Aorta (tissue), 5 donors: ENCODE results near the gene SHMT1. TPM values are rescaled to one million over a fixed set of nuclear protein-coding genes. Genes with fewer than 3 reads are reported as not detected.
A peak's percentile ranks its signal among the peaks of the same experiment; 100 is the strongest.
"Not testable (repeated sequence)": the region's sequence is repeated elsewhere in the genome, so short reads cannot be mapped to it uniquely, and the experiment has no call there.

Source experiments
- ATAC-seq: fragments of 200-7000 bp; cut with Tn5 transposase; one replicate; pipeline ENCODE4 v1.9.1; 2022; ENCODE audit warnings: moderate library complexity; ENCODE audit not compliant: low FRiP score
- DNase-seq, 2 donors: peaks; one replicate each; pipeline ENCODE4 v3.0.0-alpha.2; 2020
- H3K27ac ChIP-seq, 2 donors: one replicate each; pipeline ENCODE4 v1.5.1; 2013; ENCODE audit warnings: low read length in 2 of 2, mild to moderate bottlenecking in 2 of 2, moderate library complexity in 2 of 2, control low read depth in 1 of 2, inconsistent platforms in 1 of 2, low read depth in 1 of 2
- H3K27me3 ChIP-seq, 2 donors: one replicate each; pipeline ENCODE4 v1.6.1; 2013; ENCODE audit warnings: control low read depth in 1 of 2, low read length in 1 of 2, mild to moderate bottlenecking in 1 of 2, moderate library complexity in 1 of 2; ENCODE audit not compliant: insufficient read depth in 2 of 2, control insufficient read depth in 1 of 2
- H3K36me3 ChIP-seq, 2 donors: one replicate each; pipeline ENCODE4 v1.6.1; 2013; ENCODE audit warnings: control low read depth in 1 of 2, low read length in 1 of 2, mild to moderate bottlenecking in 1 of 2; ENCODE audit not compliant: insufficient read depth in 2 of 2, control insufficient read depth in 1 of 2
- H3K4me1 ChIP-seq, 2 donors: one replicate each; pipeline ENCODE4 v1.6.1; 2013; ENCODE audit warnings: low read length in 2 of 2, control low read depth in 1 of 2, mild to moderate bottlenecking in 1 of 2, moderate library complexity in 1 of 2; ENCODE audit not compliant: insufficient read depth in 2 of 2, control insufficient read depth in 1 of 2
- H3K4me3 ChIP-seq, 2 donors: one replicate each; pipeline ENCODE4 v1.5.1; 2013; ENCODE audit warnings: low read length in 2 of 2, control low read depth in 1 of 2, mild to moderate bottlenecking in 1 of 2
- H3K9me3 ChIP-seq: one replicate; pipeline ENCODE4 v1.6.1; 2013; ENCODE audit warnings: mild to moderate bottlenecking, low read length; ENCODE audit not compliant: control insufficient read depth
- WGBS, 2 donors: extraction: QIAGEN DNeasy Blood & Tissue Kit; methylation state at CpG; one replicate each; pipeline ENCODE4 v1.1.7; 2013; 5-methylcytosine and 5-hydroxymethylcytosine counted together
- intact Hi-C, 2 donors: fragments of 100-400 bp; cut with DNase I; formaldehyde crosslinking; loops; one replicate each; pipeline versions ENCODE4 v1.14.2 to v1.15.0; 2022
- polyA plus RNA-seq, 2 donors: library from polyadenylated mRNA; stranded (reverse); fragments of 200-250 nt; gene quantifications; one replicate each; pipeline ENCODE4 v1.2.3, GENCODE V29; 2013
- total RNA-seq, 2 donors: library from RNA; stranded (reverse); fragmentation: NEBNext Ultra II Directional; extraction: Animal tissue kit (Norgen Biotek cat#: 25700); gene quantifications; one replicate each; pipeline ENCODE4 v1.2.1, GENCODE V29; 2021
- donor health status: healthy with polysubstance abuse.
- donor health status: Bipolar disorder and iron deficiency.
- donor health status: DM: no; HTN: no; CAD: no.
- donor health status: DM: no; HTN: no; CAD: no.
- donor health status: DM: yes; HTN: yes; CAD: no.

Gene SHMT1
- total and polyA plus RNA-seq, 4 donors = 7.3 to 21.7 (median 15.4) TPM

DNA sequence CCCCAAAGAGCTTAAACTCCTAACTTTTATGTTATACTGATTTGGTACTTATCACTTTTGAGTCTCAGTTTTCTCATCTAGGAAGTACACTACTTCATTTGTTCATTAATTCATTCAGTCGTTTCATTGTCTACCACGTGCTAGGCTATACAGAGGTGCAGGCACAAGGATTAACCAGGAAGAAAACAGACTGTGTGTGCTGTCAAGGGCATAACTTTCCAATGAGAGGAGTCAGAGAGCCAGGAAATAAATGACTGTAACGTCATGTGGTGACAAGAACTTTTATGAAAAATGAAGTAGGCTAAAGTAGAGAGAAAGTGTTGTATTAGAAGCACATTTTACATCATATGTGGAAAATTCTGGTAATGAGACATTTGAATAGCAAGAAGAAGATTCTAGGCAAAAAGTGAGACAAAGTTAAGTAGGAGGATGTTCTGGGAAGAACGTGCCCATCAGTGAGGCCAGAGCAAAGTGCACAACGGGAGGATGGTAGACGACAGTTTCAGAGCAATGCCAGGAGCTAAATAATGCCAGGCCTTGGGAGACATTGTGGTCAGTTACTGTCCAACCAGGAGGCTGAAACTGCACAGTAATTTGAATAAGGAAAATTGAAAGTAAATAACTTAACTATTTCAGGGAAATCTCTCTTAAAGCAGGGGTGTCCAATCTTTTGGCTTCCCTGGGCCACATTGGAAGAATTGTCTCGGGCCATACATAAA is 38.7 kb upstream of the SHMT1 start:
- intact Hi-C loops = not testable (repeated sequence)

DNA sequence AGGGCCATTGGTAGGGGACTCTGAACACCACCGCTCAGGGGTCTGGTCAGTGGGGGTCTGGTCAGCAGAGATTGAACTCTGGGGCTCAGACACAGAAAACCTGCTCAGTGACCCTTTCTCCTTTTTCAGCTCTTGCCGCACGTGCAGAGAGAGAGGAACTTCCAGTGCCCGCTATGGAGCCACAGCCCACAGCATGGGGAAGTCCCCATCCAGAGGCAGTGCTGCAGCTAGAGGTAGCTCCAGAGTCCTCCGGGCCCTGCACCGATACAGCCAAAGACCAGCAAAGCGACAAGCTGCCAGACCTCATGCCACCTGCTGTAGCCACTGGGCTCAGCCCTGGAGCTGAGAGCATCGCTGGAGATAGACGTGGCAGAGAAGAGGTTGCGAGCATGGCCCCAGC is 25.4 kb upstream of the SHMT1 start:
- H3K27ac ChIP-seq, H3K4me3 ChIP-seq, DNase-seq, H3K4me1 ChIP-seq, ATAC-seq, H3K27me3 ChIP-seq, H3K9me3 ChIP-seq, H3K36me3 ChIP-seq, intact Hi-C loops: not testable (repeated sequence)
- WGBS, 2 donors = 59 to 80% methylated on average over 1 to 7 of the region's 10 CpGs

More for the DNA sequence above, 38.7 kb upstream of the SHMT1 start:
- H3K27me3 ChIP-seq, H3K27ac ChIP-seq, H3K4me1 ChIP-seq, DNase-seq, H3K36me3 ChIP-seq, H3K4me3 ChIP-seq, ATAC-seq, H3K9me3 ChIP-seq: not testable (repeated sequence)
- 58 to 60% methylated on average over 6 to 7 of the region's 7 CpGs for WGBS, 2 donors

DNA sequence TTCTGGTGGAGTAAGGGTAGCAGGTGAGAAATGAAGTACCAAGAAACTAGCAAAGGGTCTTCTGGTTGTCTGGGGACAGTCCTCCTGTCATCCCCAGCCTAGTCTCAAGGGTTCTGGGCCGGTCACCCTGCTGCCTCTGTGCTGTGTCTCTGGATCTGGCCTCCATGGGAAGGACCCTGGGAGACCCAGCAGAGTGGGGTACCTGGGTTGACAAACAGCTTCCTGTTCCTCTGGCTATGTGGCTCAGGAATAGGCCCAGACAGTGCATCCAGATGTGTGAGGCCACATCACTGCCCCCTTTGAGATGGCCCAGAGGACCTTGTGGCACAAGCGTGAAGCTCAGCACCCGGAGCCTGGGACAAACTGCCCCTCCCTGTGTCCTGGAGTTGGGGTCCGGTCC is 24.9 kb upstream of the SHMT1 start:
- intact Hi-C loops, H3K9me3 ChIP-seq, H3K4me1 ChIP-seq, H3K27ac ChIP-seq, DNase-seq, H3K36me3 ChIP-seq, H3K27me3 ChIP-seq, ATAC-seq, H3K4me3 ChIP-seq: not testable (repeated sequence)
- 87 to 89% methylated on average over 4 of the region's 4 CpGs for WGBS, 2 donors

DNA sequence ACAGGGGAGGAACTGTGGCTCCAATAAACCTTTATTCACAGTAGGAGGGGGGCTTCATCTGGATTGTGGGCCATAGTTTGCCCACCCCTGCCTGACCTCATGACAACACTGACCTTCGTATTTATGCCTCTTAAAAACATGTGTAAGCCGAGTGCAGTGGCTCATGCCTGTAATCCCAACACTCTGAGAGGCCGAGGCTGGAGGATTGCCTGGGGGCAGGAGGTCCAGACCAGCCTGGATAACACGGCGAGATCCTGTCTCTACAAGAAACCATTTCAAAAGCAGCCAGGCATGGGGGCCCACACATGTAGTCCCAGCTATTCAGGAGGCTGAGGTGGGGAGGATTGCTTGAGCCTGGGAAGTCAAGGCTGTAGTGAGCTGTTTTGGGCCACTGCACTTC is 24.2 kb upstream of the SHMT1 start:
- H3K4me1 ChIP-seq, DNase-seq, H3K36me3 ChIP-seq, H3K27ac ChIP-seq, intact Hi-C loops, H3K27me3 ChIP-seq, H3K9me3 ChIP-seq, ATAC-seq, H3K4me3 ChIP-seq: not testable (repeated sequence)
- WGBS, 2 donors = 72 to 85% methylated on average over 5 of the region's 5 CpGs

DNA sequence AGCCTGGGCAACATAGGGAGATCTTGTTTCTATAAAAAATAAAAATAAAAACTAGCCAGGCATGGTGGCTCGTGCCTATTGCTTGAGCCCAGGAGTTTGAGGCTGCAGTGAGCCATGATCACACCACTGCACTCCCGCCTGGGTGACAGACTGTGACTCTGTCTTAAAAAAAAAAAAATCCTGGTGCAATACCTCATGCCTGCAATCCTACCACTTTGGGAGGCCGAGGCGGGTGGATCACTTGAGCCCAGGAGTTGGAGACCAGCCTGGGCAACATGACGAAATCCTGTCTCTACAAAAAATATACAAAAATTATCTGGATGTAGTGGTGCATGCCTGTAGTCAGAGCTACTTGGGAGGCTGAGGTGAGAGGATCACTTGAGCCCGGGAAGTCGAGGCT is 20.9 kb upstream of the SHMT1 start:
- intact Hi-C loops, H3K4me3 ChIP-seq, H3K36me3 ChIP-seq, H3K4me1 ChIP-seq, H3K27ac ChIP-seq, H3K27me3 ChIP-seq, DNase-seq, ATAC-seq, H3K9me3 ChIP-seq: not testable (repeated sequence)
- WGBS, 2 donors = 84 to 85% methylated on average over 7 of the region's 7 CpGs

DNA sequence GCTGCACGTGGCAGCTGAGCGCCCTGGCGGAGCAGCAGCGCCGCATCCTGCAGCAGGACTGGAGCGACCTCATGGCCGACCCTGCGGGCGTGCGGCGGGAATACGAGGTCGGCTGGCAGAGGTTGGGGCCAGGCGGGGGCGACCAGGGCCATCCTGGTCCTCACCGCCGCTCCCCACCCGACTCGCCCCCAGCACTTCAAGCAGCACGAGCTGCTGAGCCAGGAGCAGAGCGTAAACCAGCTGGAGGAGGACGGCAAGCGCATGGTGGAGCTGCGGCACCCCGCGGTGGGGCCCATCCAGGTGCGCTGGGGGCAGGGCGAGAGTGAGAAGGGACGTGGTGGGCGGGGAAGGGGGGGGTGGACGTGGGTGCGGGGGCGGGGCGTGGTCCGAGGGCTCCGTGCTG is 19.7 kb upstream of the SHMT1 start:
- H3K9me3 ChIP-seq, H3K4me3 ChIP-seq, H3K27me3 ChIP-seq, H3K27ac ChIP-seq, ATAC-seq, H3K36me3 ChIP-seq, intact Hi-C loops, H3K4me1 ChIP-seq: not testable (repeated sequence)
- 10 to 15% methylated on average over 24 to 36 of the region's 36 CpGs for WGBS, 2 donors
- DNase-seq = peak in 1 of 2 donors; percentile 42

DNA sequence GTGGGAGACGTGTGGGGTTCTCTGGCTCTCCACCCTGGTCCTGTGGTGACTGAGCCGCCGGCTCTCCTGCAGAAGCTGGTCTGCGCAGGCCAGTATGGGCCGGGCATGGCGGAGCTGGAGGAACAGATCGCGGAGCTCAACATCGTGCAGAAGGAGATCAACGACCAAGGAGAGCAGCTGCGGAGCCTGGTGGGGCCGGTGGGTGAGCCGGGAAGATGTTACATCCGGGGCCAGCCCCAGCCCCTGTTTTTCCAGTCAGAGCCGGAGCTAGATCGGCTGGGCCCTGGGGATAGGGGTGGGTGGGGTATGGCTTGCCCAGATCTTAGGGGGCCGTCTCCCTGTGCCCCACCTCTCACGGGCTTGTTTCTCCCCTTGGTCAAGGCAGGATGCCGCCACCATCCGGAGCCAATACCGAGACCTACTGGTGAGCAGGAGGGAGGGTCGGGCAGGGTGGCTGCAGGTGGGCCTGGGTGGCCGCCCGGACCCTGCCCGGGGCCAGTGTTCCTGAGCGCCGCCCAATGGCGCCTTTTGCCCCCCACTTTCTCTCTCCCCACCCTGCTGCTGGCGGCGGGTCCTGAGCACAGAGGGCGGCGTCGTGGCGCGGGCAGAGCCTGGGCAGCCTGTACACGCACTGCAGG is 19.2 kb upstream of the SHMT1 start:
- no peaks in the 10 kb centered on the region for H3K27me3 ChIP-seq
- no peaks in the 10 kb centered on the region for H3K4me1 ChIP-seq
- intact Hi-C loops = no loop called here
- WGBS, 2 donors = 49 to 57% methylated on average over 33 to 36 of the region's 36 CpGs
- ATAC-seq (no peak), DNase-seq (no peak)
- H3K4me3 ChIP-seq = no peak overlapping the region
- H3K27ac ChIP-seq = no peak overlapping the region
- no peaks in the 10 kb centered on the region for H3K9me3 ChIP-seq
- H3K36me3 ChIP-seq = no peaks in the 10 kb centered on the region

DNA sequence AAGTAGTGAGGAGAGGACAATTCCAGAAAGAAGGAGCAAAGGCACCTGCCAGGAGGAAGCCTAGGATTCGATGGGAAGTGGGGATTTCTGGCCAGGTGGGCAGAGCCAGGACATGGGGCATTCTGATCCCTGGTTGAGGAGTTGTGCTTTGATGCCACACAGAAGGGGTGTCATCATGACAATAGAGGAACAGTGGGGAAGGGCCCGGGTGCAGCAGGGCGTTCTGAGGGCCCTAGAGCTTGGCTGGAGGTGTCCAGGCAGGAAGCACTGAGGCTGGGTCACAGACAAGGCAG is 18.5 kb upstream of the SHMT1 start:
- Histone ChIP-seq H3K9me3 (no peaks in the 10 kb centered on the region), H3K36me3 (no peaks in the 10 kb centered on the region), H3K27me3 (no peaks in the 10 kb centered on the region), H3K4me3 (no peak overlapping the region), H3K27ac (no peak overlapping the region), H3K4me1 (no peaks in the 10 kb centered on the region)
- ATAC-seq (no peak), DNase-seq (no peak)
- WGBS, 2 donors = 80 to 96% methylated on average over 3 of the region's 3 CpGs
- intact Hi-C loops = no loop called here
